GM12873 (cell line): ENCODE data around the gene CHD2.

Source experiments
- CTCF ChIP-seq: IDR thresholded peaks from 2 replicates; pipeline ENCODE4 v1.5.1; 2012; ENCODE audit warnings: low read depth, mild to moderate bottlenecking, moderate library complexity, low read length, control low read depth; ENCODE audit not compliant: insufficient read depth; ENCODE audit errors: missing control alignments

CHD2 gene

GRCh38 chr15:92899948-92900730 is at the start of gene CHD2:
CHD2 (plus strand) TSS chr15:92900324; CDS start chr15:92901238, 914 bp downstream.
- no peak for TF ChIP-seq CTCF

- no peak for TF ChIP-seq CTCF
Observed at GRCh38 chr15:92853222-92853621, 46.9 kb upstream of the CHD2 start.

- TF ChIP-seq CTCF, result no peak
Observed at GRCh38 chr15:92861742-92862141, 38.4 kb upstream of the CHD2 start.

GRCh38 chr15:92864127-92864814 is 35.9 kb upstream of the CHD2 start:
- no peak for TF ChIP-seq CTCF

- TF ChIP-seq CTCF, result no peak
Observed at GRCh38 chr15:92869263-92869940, 30.7 kb upstream of the CHD2 start.

- TF ChIP-seq CTCF, result no peak
Observed at GRCh38 chr15:92870010-92870591, 30.0 kb upstream of the CHD2 start.

- TF ChIP-seq CTCF, result no peak
Observed at GRCh38 chr15:92877000-92877399, 23.1 kb upstream of the CHD2 start.
